HG02981 (cell line): ENCODE data around the gene P2RY12.

Experiments
- ATAC-seq: cut with Tn5 transposase; IDR thresholded peaks from one replicate; pipeline ENCODE4 v1.9.1; 2021; ENCODE audit warnings: mild to moderate bottlenecking, moderate library complexity; ENCODE audit not compliant: unreplicated experiment

P2RY12 gene

GRCh38 chr3:151309566-151309965 lies 75.0 kb downstream of the P2RY12 start:
- no peak for ATAC-seq

GRCh38 chr3:151307583-151308488 lies 76.7 kb downstream of the P2RY12 start:
- no peak for ATAC-seq

- no peak for ATAC-seq
Measured at GRCh38 chr3:151307131-151307530, 77.4 kb downstream of the P2RY12 start.

GRCh38 chr3:151306168-151306810 lies 78.3 kb downstream of the P2RY12 start:
- ATAC-seq, result no peak

GRCh38 chr3:151305775-151306151 lies 78.8 kb downstream of the P2RY12 start:
- no peak for ATAC-seq

- ATAC-seq, result no peak
Measured at GRCh38 chr3:151305060-151305774, 79.3 kb downstream of the P2RY12 start.

GRCh38 chr3:151303751-151304150 lies 80.8 kb downstream of the P2RY12 start:
- no peak for ATAC-seq

- ATAC-seq, result no peak
Measured at GRCh38 chr3:151301787-151302186, 82.8 kb downstream of the P2RY12 start.

GRCh38 chr3:151300539-151300938 lies 84.0 kb downstream of the P2RY12 start:
- ATAC-seq, result no peak

- no peak for ATAC-seq
Measured at GRCh38 chr3:151299006-151299405, 85.5 kb downstream of the P2RY12 start.

- ATAC-seq, result no peak
Measured at GRCh38 chr3:151297429-151297828, 87.1 kb downstream of the P2RY12 start.

- no peak for ATAC-seq
Measured at GRCh38 chr3:151296226-151296625, 88.3 kb downstream of the P2RY12 start.

GRCh38 chr3:151293127-151293526 lies 91.4 kb downstream of the P2RY12 start:
- no peak for ATAC-seq

- no peak for ATAC-seq
Measured at GRCh38 chr3:151290673-151291072, 93.9 kb downstream of the P2RY12 start.

- ATAC-seq, result no peak
Measured at GRCh38 chr3:151289445-151289844, 95.1 kb downstream of the P2RY12 start.
